ENCODE data around the gene LAMP5.

DNA sequence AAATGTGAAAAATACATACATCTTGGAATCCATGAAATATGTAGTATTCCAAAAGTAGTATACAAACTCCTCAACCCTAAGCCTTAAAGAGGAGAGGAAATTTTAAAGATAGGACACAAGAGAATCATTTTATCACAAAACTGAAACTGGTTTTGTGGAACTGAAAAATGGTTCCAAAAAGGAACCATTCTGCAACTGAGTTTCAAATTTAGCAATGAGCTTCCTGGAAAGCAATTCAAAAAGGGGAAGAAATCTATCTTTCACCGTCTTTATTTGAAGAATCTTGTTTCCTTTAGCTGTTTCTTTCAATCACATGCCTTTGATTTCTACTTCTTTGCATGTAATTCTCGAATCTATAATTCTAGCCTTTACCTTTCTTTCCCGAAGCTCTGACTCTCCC lies 32.2 kb upstream of the LAMP5 start:
- no peak for TF ChIP-seq TAF1 (IDR thresholded peaks at IDR 0.05; ENCODE audit: borderline replicate concordance, insufficient read depth, low read length)
- no peak for TF ChIP-seq POLR2AphosphoS5 (IDR thresholded peaks at IDR 0.05; ENCODE audit: low read depth, low read length)
- TF ChIP-seq, protein P1, sequence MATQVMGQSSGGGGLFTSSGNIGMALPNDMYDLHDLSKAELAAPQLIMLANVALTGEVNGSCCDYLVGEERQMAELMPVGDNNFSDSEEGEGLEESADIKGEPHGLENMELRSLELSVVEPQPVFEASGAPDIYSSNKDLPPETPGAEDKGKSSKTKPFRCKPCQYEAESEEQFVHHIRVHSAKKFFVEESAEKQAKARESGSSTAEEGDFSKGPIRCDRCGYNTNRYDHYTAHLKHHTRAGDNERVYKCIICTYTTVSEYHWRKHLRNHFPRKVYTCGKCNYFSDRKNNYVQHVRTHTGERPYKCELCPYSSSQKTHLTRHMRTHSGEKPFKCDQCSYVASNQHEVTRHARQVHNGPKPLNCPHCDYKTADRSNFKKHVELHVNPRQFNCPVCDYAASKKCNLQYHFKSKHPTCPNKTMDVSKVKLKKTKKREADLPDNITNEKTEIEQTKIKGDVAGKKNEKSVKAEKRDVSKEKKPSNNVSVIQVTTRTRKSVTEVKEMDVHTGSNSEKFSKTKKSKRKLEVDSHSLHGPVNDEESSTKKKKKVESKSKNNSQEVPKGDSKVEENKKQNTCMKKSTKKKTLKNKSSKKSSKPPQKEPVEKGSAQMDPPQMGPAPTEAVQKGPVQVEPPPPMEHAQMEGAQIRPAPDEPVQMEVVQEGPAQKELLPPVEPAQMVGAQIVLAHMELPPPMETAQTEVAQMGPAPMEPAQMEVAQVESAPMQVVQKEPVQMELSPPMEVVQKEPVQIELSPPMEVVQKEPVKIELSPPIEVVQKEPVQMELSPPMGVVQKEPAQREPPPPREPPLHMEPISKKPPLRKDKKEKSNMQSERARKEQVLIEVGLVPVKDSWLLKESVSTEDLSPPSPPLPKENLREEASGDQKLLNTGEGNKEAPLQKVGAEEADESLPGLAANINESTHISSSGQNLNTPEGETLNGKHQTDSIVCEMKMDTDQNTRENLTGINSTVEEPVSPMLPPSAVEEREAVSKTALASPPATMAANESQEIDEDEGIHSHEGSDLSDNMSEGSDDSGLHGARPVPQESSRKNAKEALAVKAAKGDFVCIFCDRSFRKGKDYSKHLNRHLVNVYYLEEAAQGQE (IDR thresholded peaks at IDR 0.05; ENCODE audit: insufficient read depth in 1 of 2, low read depth in 2 of 2, low read length in 2 of 2) = no peak

All from PFSK-1 (cell line).